Rectal smooth muscle tissue (tissue), 1 donor: ENCODE results near the gene MMP24OS.
"Not testable (repeated sequence)": the region's sequence is repeated elsewhere in the genome, so short reads cannot be mapped to it uniquely, and the experiment has no call there.

Experiments
- H3K27ac ChIP-seq: one replicate; pipeline ENCODE4 v1.7.0; 2013; ENCODE audit warnings: low read depth, low read length, inconsistent platforms
- H3K27me3 ChIP-seq: one replicate; pipeline ENCODE4 v1.7.0; 2013; ENCODE audit warnings: low read length; ENCODE audit not compliant: control insufficient read depth, insufficient read depth
- H3K36me3 ChIP-seq: one replicate; pipeline ENCODE4 v1.7.0; 2013; ENCODE audit warnings: low read length; ENCODE audit not compliant: control insufficient read depth, insufficient read depth
- H3K4me1 ChIP-seq: one replicate; pipeline ENCODE4 v1.7.0; 2013; ENCODE audit warnings: low read length; ENCODE audit not compliant: control insufficient read depth, insufficient read depth
- H3K4me3 ChIP-seq: one replicate; pipeline ENCODE4 v1.7.0; 2013; ENCODE audit warnings: low read length
- H3K9ac ChIP-seq: one replicate; pipeline ENCODE4 v1.7.0; 2013; ENCODE audit warnings: low read length

MMP24OS gene

DNA sequence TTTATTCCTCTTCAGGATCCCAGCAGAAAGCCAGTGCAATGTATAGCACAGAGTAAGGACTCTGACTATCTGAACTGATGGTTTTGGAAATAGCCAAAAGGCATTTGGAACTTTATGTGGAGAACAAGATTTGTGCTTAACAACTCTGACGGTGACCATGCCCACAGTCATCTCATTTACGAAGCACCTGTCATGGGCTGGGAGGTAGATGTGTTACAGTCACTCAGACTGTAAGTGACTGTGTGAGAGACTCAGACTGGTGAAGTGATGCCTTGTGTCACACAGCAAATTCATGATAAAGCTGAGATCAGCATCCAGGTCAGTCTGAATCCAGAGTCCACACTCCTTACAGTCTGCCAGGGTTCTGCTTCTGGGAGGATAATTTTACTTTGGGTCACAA, 38.2 kb upstream of the MMP24OS start:
- Histone ChIP-seq H3K27ac (peak overlapping the region; percentile 4), H3K4me1 (peaks cover 34% of the 10 kb centered on the region), H3K36me3 (no peaks in the 10 kb centered on the region), H3K9ac (no peak overlapping the region), H3K27me3 (no peaks in the 10 kb centered on the region), H3K4me3 (no peak overlapping the region)

DNA sequence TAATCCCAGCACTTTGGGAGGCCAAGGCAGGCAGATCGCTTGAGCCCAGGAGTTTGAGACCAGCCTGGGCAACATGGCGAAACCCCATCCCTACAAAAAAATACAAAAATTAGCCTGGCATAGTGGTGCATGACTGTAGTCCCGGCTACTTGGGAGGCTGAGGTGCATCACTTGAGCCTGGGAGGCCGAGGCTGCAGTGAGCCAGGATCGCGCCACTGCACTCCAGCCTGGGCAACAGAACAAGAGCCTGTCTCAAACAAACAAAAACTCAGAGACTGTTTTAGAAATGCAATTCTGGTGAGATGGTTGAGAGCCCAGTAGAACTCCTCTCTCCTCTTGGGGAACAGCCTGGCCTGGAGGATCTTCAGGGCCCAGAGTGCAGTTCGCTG, 37.7 kb upstream of the MMP24OS start:
- Histone ChIP-seq H3K27ac (peak overlapping the region; percentile 18), H3K4me1 (peaks cover 34% of the 10 kb centered on the region)
- H3K36me3 ChIP-seq, H3K27me3 ChIP-seq, H3K9ac ChIP-seq, H3K4me3 ChIP-seq: not testable (repeated sequence)

DNA sequence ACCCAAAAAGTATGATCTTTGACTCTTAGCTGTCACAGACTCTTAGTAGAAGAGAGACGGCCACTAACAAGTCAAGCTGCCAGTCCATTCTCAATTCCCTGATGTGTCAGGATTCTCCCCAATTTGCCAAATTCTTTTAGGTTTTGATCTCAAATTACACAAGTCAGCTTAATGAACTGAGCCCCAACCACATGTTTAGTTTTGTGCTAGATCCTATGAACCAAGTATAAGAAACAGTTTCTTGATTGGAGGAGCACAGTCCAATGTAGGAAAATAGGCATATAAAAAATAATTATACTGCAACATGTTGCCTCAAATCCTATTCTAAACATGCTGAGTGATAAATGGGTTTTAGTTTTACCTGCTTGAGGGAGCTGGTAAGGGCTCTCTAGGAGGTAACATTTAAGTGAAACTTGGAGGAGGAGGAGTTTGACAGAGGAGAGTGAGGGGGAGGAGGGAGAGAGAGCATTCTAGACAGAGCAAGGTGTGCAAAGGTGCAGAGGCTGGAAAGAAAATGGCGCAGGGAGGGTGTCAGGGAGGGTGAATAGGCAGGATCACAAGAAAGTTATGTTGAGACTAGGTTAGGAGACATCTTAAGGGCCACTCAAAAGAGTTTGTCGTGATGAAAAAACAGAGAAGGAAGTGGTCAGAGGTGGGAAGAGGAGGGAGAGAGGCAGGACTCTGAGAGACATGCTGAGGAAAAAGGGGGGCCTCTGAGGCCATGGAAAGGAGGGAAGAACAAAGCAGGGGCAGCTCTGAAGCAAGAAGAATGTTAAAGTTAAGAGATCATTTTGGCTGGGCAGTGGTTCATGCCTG, 37.1 kb upstream of the MMP24OS start:
- H3K27me3 ChIP-seq = no peaks in the 10 kb centered on the region
- no peak overlapping the region for H3K9ac ChIP-seq
- H3K36me3 ChIP-seq = no peaks in the 10 kb centered on the region
- no peak overlapping the region for H3K4me3 ChIP-seq
- peak overlapping the region; percentile 18 for H3K27ac ChIP-seq
- H3K4me1 ChIP-seq = peaks cover 28% of the 10 kb centered on the region

- H3K36me3 ChIP-seq = no peaks in the 10 kb centered on the region
- H3K4me1 ChIP-seq = peaks cover 15% of the 10 kb centered on the region
- H3K27me3 ChIP-seq = no peaks in the 10 kb centered on the region
- H3K9ac ChIP-seq = no peak overlapping the region
- H3K4me3 ChIP-seq = no peak overlapping the region
- H3K27ac ChIP-seq = no peak overlapping the region
These were observed 34.4 kb upstream of the MMP24OS start for GRCh38 chr20:35312318-35312717.

- Histone ChIP-seq H3K36me3 (no peaks in the 10 kb centered on the region), H3K4me1 (peaks cover 20% of the 10 kb centered on the region), H3K27ac (no peak overlapping the region), H3K27me3 (no peaks in the 10 kb centered on the region), H3K9ac (no peak overlapping the region), H3K4me3 (no peak overlapping the region)
These were observed 33.9 kb upstream of the MMP24OS start for GRCh38 chr20:35311822-35312221.

DNA sequence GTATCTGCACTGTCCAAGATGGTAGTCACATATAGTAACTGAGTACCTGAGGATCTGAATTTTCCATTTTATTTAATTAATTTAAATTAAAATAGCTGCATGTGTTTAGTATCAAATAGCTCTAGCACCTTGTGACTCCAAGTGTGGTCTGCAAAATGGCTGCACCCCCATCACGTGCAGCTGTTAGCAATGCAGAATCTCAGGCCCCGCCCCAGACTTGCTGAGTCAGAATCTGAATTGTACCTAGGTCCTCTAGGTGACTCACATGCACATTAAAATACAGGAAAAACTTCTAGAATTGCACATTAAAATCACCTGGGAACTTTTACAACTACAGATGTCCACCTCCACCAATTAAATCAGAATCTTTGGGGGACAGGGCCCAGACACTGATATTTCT, 33.5 kb upstream of the MMP24OS start:
- H3K27me3 ChIP-seq = no peaks in the 10 kb centered on the region
- no peak overlapping the region for H3K4me3 ChIP-seq
- no peak overlapping the region for H3K27ac ChIP-seq
- H3K36me3 ChIP-seq = no peaks in the 10 kb centered on the region
- no peak overlapping the region for H3K9ac ChIP-seq
- H3K4me1 ChIP-seq = peaks cover 24% of the 10 kb centered on the region

DNA sequence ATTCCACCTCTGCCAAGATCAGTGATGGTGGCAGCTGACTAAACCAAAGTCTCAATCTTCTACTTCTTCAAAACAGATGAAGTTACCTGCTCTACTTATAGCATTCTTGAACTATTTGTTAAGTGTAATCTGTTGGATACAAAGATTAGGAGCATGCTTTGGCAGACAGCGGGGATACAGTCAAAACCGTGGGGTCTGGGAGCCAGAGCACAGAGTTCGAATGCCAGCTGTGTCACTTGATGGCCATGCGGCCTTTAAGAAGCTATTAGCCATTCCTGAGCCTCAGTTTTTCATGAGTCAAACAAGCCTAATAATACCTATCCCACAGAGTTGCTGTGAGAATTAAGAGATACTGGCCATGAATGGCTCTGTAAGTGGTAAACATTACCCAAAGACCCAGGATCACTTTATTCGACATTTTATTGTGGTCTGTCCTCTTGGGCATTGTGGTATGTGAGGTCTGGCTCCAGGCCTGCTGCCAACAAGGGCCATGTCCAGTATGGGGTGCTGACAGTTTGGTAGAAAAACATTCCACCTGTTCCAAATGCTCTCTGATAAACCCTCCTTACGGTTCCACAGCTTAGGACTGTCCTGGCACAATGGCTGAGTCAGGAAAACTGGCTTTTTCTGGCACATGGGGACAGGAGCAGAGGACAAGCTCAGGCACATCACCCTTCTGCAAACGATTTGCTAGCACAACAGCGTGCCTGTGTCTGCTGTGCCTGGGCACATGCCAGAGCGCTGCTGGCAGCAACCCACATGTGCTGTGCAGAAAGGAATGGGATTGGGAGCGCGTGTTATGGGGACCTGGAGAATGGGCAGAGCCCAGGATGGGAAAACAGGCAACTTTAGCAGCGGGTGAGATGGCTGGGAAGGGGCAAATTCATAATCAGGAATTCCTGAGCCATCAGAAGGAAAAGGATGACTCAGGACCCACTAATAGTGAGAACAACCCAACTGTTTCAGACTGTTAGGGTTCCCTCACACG, 30.0 kb upstream of the MMP24OS start:
- Histone ChIP-seq H3K4me1 (peaks cover 23% of the 10 kb centered on the region), H3K36me3 (no peaks in the 10 kb centered on the region), H3K4me3 (no peak overlapping the region), H3K27me3 (no peaks in the 10 kb centered on the region), H3K9ac (no peak overlapping the region), H3K27ac (peak overlapping the region; percentile 84)

DNA sequence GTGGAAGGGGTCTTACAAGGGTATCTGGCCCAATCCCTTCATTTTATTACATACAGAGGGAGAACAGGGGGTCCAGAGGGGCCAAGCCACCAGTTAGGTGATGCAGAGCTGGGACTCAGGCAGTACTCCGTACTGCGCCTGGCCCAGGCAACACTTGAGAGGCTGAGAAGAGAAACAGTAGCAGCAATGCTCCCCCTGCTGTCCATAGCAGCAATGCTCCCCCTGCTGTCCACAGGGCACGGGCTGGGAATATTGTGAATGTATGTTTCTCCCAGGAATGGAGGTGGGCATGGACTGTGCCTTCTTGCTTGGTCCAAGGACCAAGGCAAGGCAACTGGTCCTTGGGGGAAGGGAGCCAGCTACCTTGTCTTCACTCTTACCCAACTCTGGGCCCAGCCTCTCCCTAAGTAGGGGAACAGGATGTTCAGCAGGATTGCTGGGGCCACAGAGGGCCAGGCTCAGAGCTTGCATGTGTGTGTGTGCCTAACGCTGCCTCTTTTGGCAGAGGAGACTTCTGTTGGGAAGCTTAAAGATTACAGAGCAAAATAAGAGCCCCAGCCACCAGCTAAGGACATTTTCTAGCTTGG, 29.1 kb upstream of the MMP24OS start:
- H3K27ac ChIP-seq = peak overlapping the region; percentile 84
- no peak overlapping the region for H3K9ac ChIP-seq
- no peaks in the 10 kb centered on the region for H3K27me3 ChIP-seq
- H3K36me3 ChIP-seq = no peaks in the 10 kb centered on the region
- peaks cover 23% of the 10 kb centered on the region for H3K4me1 ChIP-seq
- no peak overlapping the region for H3K4me3 ChIP-seq

DNA sequence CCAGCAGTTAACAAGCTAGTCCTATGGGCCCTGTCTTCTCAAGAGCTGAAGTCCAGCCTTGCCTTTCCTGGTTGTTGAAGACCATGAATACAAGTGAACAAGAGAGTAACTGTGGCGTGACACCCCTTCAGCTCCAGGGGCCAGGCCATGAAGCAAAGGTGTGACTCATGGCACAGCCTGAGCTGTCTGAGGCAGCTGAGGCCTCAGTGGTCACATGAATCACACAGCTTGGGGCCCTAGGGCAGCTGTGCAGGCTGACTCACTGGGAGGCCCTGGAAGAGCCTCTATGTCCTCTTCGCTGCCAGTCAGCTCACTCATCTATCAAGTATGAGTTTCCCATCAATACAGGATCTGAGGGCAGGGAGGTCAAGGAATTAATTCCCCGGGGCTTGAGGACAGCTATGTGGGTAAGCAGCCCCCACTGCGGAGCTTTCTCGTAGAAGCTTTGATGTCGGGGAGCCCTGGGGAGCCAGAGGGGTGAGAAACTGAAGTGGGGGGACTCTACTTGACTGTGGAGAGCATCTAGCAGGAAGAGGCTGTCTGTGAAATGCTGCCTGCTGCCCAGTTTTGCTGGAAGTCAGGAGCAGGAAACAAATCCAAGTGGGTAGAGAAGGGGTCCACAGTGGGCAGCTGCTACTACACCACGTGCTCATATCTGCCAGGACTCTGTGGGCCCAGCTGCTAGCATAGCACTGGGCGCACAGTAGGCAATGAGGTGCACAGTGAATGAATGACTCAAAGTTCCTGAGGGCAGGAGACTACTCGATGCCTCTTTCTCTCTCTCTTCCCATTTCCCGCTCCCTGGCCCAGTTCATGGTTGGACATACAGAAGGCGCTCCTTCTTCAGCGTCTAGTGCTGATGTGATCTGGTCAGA, 28.0 kb upstream of the MMP24OS start:
- Histone ChIP-seq H3K4me3 (no peak overlapping the region), H3K4me1 (peaks cover 23% of the 10 kb centered on the region), H3K27me3 (no peaks in the 10 kb centered on the region), H3K36me3 (no peaks in the 10 kb centered on the region), H3K9ac (no peak overlapping the region), H3K27ac (peak overlapping the region; percentile 16)

GRCh38 chr20:35304956-35305355, 27.0 kb upstream of the MMP24OS start:
- Histone ChIP-seq H3K27me3 (no peaks in the 10 kb centered on the region), H3K4me1 (peaks cover 23% of the 10 kb centered on the region), H3K4me3 (no peak overlapping the region), H3K9ac (no peak overlapping the region), H3K36me3 (no peaks in the 10 kb centered on the region), H3K27ac (no peak overlapping the region)

GRCh38 chr20:35303735-35304491, 26.0 kb upstream of the MMP24OS start:
- Histone ChIP-seq H3K36me3 (no peaks in the 10 kb centered on the region), H3K27me3 (no peaks in the 10 kb centered on the region), H3K4me1 (peaks cover 23% of the 10 kb centered on the region), H3K4me3 (no peak overlapping the region), H3K9ac (no peak overlapping the region), H3K27ac (no peak overlapping the region)
